Breast epithelium (tissue), 3 donors: ENCODE data around the gene ALOX5AP.

ENCODE experiments used
- CTCF ChIP-seq, 3 donors: fragments of 450-650 bp; IDR thresholded peaks; one replicate each; pipeline ENCODE4 v1.5.1; 2016 to 2017; ENCODE audit warnings: antibody characterized with exemption in 3 of 3, mild to moderate bottlenecking in 3 of 3, moderate library complexity in 3 of 3
- POLR2AphosphoS5 ChIP-seq, 3 donors: sonication (generic); formaldehyde crosslinking; IDR thresholded peaks; one replicate each; pipeline ENCODE4 v1.6.1; 2017; ENCODE audit warnings: antibody characterized with exemption in 3 of 3

DNA sequence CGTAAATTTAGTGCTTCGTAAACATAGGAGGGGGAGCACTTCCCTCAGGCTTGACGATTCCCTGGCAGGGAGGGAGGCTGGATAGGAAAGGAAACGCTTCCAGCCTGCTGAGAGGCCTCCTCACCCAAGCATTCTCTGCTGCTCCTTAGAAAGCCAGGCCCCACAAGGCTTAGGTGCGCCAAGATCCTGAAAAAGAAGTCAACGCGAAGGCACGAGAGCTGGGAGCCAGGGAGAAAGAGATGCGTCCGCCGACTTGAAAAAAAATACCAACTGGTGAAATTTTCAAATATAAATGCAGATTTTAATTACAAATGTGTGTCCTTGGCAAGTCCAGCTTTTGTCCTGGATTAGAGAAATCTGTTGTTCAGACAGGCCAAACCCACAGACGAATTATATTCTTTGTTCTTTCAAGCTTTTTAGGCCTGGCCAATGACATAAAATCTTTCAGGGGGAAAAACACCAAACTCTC, 64.0 kb downstream of the ALOX5AP start:
- TF ChIP-seq CTCF (IDR thresholded peaks at IDR 0.05) (no peak), POLR2AphosphoS5 (IDR thresholded peaks at IDR 0.05) (no peak)
